ENCODE results near the gene BHLHE41. TPM values are rescaled to one million over a fixed set of nuclear protein-coding genes. Genes with fewer than 3 reads are reported as not detected.

Gene BHLHE41
- polyA plus RNA-seq, 1 of the 3 experiments (the other 2 are of a cell fraction): 16.1 TPM

GRCh38 chr12:26121323-26122060 lies 3.3 kb downstream of the BHLHE41 start:
- CTCF ChIA-PET: interaction anchor here (0.6 to 10.1 kb wide), 24 partner anchors 13 to 1011 kb away, joined by 3 to 64 read pairs (median 4); no protein-coding TSS in a partner anchor
- Histone ChIP-seq H3K4me2 (peak overlapping the region; percentile 62), H3K79me2 (ENCODE audit: insufficient read depth) (peaks cover 23% of the 10 kb centered on the region), H3K4me3 (ENCODE audit: low read depth in 2 of 2, low read length in 1 of 2) (peak overlapping the region; percentile 51 to 65), H2AFZ (ENCODE audit: low read depth) (no peak overlapping the region; the same call in 1 of the 2 replicates), H3K4me1 (ENCODE audit: control insufficient read depth in 1 of 2, insufficient read depth in 2 of 2, low read depth in 1 of 2, low read length in 1 of 2) (peaks cover 4 to 21% of the 10 kb centered on the region in 2 experiments; a peak in 3 of 4 replicates), H3K27me3 (ENCODE audit: insufficient read depth) (no peaks in the 10 kb centered on the region), H3K27ac (ENCODE audit: low read depth in 2 of 2, low read length in 1 of 2) (no peak overlapping the region), H3K36me3 (replicated peaks in 1 of 2; ENCODE audit: control insufficient read depth in 1 of 2, insufficient read depth in 2 of 2, low read length in 1 of 2) (no peaks in the 10 kb centered on the region), H3K9me3 (no peaks in the 10 kb centered on the region), H3K9ac (peak overlapping the region; percentile 62), H3K9me2 (no peaks in the 10 kb centered on the region), H4K20me1 (ENCODE audit: insufficient read depth) (no peaks in the 10 kb centered on the region), H3F3A (replicated peaks; ENCODE audit: insufficient read depth) (peaks cover 23% of the 10 kb centered on the region)
- no peak for DNase-seq
- POLR2A ChIA-PET: interaction anchor here (0.6 to 1.1 kb wide), 2 partner anchors 493 to 530 kb away, joined by 3 read pairs; no protein-coding TSS in a partner anchor
- 80% methylated on average over 15 of the region's 15 CpGs for WGBS (ENCODE audit: low lambda C conversion rate)
- TF ChIP-seq GABPA (IDR thresholded peaks at IDR 0.05; ENCODE audit: low read depth) (no peak), MEF2A (IDR thresholded peaks at IDR 0.05; ENCODE audit: borderline replicate concordance, low read depth) (no peak), RCOR1 (IDR thresholded peaks at IDR 0.05; ENCODE audit: low read length) (no peak), POLR2AphosphoS5 (IDR thresholded peaks at IDR 0.05; ENCODE audit: low read depth, low read length) (no peak), TCF12 (IDR thresholded peaks at IDR 0.05) (no peak), FOSL2 (IDR thresholded peaks at IDR 0.05; ENCODE audit: borderline replicate concordance, low read depth) (no peak), NRF1 (IDR thresholded peaks at IDR 0.05; ENCODE audit: low read depth, low read length) (no peak), TEAD4 (IDR thresholded peaks at IDR 0.05; ENCODE audit: borderline replicate concordance, insufficient read depth) (no peak), EZH2phosphoT487 (IDR thresholded peaks at IDR 0.05; ENCODE audit: borderline replicate concordance, low read depth) (no peak), RAD21 (IDR thresholded peaks at IDR 0.05; ENCODE audit: low read length) (no peak), ZBTB33 (IDR thresholded peaks at IDR 0.05; ENCODE audit: borderline replicate concordance, low read depth) (no peak), RFX5 (IDR thresholded peaks at IDR 0.05; ENCODE audit: low read length) (no peak), NFIC (IDR thresholded peaks at IDR 0.05; ENCODE audit: borderline replicate concordance) (no peak), GATA2 (CRISPR knock-in tag; IDR thresholded peaks at IDR 0.05) (no peak), FOXJ3 (CRISPR knock-in tag; IDR thresholded peaks at IDR 0.05) (no peak), MXI1 (IDR thresholded peaks at IDR 0.05; ENCODE audit: low read depth, low read length) (no peak), IRF3 (IDR thresholded peaks at IDR 0.05; ENCODE audit: low read depth, low read length) (no peak)
